Measurements from ENCODE around the gene SLC12A1. TPM values are rescaled to one million over a fixed set of nuclear protein-coding genes. Genes with fewer than 3 reads are reported as not detected.
"Not testable (repeated sequence)": the region's sequence is repeated elsewhere in the genome, so short reads cannot be mapped to it uniquely, and the experiment has no call there.

Gene SLC12A1
- total RNA-seq, 2 experiments from 2014 or later, result not detected

DNA sequence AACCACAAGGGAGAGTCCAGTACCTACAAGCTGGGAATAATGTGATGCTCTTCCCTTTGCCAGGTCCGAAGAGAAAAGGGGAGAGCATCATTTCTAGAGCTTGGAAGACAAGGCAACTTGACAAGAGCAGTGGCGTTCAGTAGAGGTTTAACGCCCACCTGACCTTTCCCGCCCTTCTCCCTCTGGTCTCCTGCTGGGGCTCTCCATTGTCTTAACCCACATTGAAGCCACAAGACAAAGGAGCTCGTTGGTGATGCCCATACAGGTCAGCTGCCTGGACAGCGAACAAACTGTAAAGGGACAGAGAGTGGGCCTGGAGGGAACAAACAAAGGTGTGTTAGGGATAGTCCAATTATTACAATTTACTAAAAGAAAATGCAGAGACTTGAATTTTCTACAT lies 112.0 kb downstream of the SLC12A1 start:
- CTCF ChIA-PET, result no interaction called here
- Mint-ChIP-seq H3K4me3 (no peak overlapping the region), H3K36me3 (no peaks in the 10 kb centered on the region), H3K9me3 (no peaks in the 10 kb centered on the region), H3K4me1 (ENCODE audit: low read depth) (no peaks in the 10 kb centered on the region), H3K27ac (no peak overlapping the region), H3K27me3 (no peaks in the 10 kb centered on the region)
- POLR2A ChIA-PET, result no interaction called here
- no peak for DNase-seq
- intact Hi-C loops (cut with micrococcal nuclease), result no loop called here

DNA sequence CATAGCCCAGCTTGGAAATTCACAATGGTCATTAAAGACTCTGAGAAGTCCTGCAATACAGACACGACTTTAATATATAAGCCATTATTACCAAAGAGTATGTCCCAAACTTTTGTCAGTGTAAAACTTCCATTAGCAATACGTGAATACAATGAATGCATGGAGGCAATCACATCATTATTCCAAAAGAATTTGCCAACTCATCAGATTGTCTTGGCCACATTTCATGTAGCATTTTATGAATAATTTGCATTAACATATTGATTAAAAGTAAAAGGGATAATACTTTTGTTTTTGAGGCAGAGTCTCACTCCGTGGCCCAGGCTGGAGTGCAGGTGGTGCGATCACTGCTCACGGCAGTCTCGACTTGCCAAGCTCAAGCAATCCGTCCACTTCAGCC lies 117.2 kb downstream of the SLC12A1 start:
- ChIA-PET POLR2A (no interaction called here), CTCF (no interaction called here)
- Mint-ChIP-seq H3K27me3 (no peaks in the 10 kb centered on the region), H3K9me3 (no peaks in the 10 kb centered on the region), H3K27ac (no peak overlapping the region), H3K4me3 (no peak overlapping the region), H3K36me3 (no peaks in the 10 kb centered on the region), H3K4me1 (ENCODE audit: low read depth) (no peaks in the 10 kb centered on the region)
- intact Hi-C loops (cut with micrococcal nuclease), result no loop called here
- DNase-seq, result no peak

DNA sequence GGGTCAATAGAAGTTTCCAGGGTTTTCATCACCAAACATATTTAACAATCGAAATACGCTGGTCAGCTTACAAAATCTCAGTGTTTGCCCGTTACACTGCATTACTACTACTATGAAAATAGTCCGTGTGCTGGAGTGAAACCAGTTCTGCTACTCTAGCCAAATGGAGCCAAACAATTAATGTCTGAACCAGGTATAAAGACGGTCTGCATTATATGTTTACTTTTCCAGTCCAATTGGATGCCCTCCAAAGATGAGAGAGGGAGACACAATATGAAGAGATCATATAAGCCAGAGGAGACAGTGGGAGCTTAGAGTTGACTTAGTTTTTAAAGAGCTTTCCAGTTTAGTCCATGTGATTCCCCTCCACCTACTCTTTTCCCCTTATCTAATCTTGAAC lies 118.8 kb downstream of the SLC12A1 start:
- no peak for DNase-seq
- intact Hi-C loops (cut with micrococcal nuclease), result no loop called here
- Mint-ChIP-seq H3K27ac (no peak overlapping the region), H3K27me3 (no peaks in the 10 kb centered on the region), H3K4me3 (no peak overlapping the region), H3K9me3 (no peaks in the 10 kb centered on the region), H3K36me3 (no peaks in the 10 kb centered on the region), H3K4me1 (ENCODE audit: low read depth) (peaks cover 6% of the 10 kb centered on the region)
- POLR2A ChIA-PET, result no interaction called here
- CTCF ChIA-PET, result no interaction called here

DNA sequence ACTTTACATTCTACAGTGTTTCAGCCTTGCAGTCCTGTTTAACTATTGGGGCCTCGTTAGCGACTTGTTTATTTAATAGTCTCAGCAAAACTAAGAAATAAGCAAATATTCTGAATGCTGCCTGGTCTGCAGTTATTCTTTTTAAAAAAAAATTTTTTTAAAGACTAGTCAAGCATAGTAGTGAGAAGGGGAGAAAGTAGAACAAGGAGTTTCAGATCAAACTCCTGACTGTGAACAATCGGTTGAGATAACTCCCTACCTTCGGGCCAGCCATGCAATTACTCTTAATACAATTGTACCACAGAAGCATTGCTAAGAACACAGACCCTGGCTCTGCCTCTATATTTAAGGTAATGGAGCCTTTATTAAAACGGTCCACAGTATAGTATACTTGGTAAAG lies 119.3 kb downstream of the SLC12A1 start:
- Mint-ChIP-seq H3K9me3 (no peaks in the 10 kb centered on the region), H3K4me1 (ENCODE audit: low read depth) (peaks cover 11% of the 10 kb centered on the region), H3K27ac (no peak overlapping the region), H3K4me3 (no peak overlapping the region), H3K27me3 (no peaks in the 10 kb centered on the region), H3K36me3 (peaks cover 2% of the 10 kb centered on the region)
- ChIA-PET CTCF (no interaction called here), POLR2A (no interaction called here)
- no peak for DNase-seq
- intact Hi-C loops (cut with micrococcal nuclease), result no loop called here

DNA sequence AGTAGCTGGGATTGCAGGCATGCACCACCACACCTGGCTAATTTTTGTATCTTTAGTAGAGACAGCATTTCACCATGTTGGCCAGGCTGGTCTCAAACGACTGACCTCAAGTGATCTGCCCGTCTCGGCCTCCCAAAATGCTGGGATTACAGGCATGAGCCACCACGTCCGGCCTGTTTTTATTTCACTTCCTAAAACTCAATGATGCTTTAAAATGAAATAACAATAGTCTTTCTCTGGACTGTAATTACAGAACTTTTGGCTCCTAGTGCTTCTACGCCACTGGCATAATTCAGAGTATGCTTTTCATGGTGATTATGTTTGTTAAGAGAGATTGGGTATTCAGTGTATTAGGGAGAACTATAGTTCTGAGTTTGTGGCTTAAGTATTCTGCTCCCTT lies 120.1 kb downstream of the SLC12A1 start:
- H3K4me1 Mint-ChIP-seq (ENCODE audit: low read depth), result peaks cover 11% of the 10 kb centered on the region
- DNase-seq; H3K9me3 Mint-ChIP-seq; CTCF ChIA-PET; intact Hi-C loops (cut with micrococcal nuclease); H3K4me3 Mint-ChIP-seq; H3K27me3 Mint-ChIP-seq; H3K36me3 Mint-ChIP-seq; H3K27ac Mint-ChIP-seq; POLR2A ChIA-PET: not testable (repeated sequence)

DNA sequence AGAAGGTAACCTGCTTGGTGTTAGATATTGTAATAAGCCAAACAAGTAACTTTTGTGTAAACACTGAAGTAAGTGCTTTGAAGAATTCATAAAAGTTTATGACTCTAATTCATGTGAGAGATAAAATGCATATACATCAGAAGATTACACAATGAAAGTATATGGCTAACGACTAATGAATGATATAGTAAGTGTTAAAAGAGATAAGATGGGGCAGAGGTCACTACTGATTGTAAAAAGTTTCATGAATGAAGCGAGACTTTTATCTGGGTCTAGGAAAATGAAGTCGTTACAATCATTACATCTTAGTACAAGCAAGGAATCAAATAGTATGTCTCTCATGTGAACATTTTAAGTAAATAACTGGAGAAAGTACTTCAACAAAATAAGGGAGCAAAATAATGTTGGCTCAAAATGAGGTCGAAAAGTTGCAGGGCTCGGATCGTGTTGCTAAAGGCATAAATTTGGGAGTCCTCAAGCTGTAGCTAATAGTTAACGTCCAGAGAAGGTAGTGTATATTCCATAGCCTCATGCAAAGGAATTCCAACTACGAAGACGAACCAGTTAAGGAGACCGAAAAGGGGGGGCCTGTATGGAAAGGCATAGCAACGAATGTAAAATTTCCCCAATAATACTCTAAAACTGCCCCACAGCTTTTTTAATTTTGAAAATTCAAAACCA lies 124.1 kb downstream of the SLC12A1 start:
- DNase-seq, result no peak
- Mint-ChIP-seq H3K36me3 (peaks cover 33% of the 10 kb centered on the region), H3K27ac (peak overlapping the region; percentile 99), H3K4me3 (peak overlapping the region; percentile 99), H3K9me3 (no peaks in the 10 kb centered on the region), H3K4me1 (ENCODE audit: low read depth) (peaks cover 30% of the 10 kb centered on the region), H3K27me3 (no peaks in the 10 kb centered on the region)
- ChIA-PET CTCF (interaction anchor here (1.0 to 1.2 kb wide), 2 partner anchors 22 to 31 kb away, joined by 3 read pairs; no protein-coding TSS in a partner anchor), POLR2A (no interaction called here)
- intact Hi-C loops (cut with micrococcal nuclease), result loop anchor here (2.0 to 5.0 kb wide), 4 partner anchors 37 to 547 kb away; partner anchors contain the start of genes CEP152 and EID1

DNA sequence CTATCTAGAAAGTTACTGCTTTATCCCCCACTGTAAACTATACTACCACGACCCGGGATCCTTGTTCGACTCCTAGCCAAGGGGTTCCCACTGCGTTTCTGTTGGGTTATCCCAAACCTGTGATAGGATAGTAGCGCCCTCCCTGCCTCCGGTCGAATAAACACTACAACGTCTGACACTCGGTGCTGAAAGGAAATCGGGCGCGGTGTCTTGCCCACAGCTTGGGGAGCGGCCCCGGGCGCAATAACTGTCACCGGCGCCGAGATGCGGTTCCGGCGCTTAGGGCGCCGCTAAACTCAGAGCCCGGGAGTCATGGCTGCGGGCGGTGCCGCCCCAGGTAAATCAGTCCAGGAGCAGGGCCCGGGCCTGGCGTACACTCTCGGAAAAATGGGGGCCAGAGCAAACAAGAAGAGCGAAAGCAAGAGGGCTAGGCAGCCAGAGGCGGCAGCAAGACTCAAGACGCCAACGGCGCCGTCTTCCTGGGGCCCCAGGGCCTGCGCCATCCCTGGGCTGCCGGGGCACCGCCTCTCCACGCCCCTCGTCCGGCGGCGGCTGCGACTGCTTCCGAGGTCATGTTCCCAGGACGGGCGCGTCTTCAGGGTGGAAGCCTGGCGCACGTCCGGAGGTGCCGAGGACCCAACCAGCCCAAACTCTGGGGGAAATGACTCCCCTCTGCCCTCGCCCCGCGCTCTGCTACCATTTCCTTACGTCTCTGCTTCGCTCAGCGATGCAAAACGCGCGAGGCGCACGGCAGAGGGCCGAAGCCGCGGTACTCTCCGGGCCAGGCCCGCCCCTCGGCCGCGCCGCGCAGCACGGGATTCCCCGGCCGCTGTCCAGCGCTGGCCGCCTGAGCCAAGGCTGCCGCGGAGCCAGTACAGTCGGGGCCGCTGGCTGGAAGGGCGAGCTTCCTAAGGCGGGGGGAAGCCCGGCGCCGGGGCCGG lies 125.0 kb downstream of the SLC12A1 start, which contains the start of gene DUT:
DUT (plus strand) TSS at position 575 of the 941 bp plus-strand sequence; CDS start at position 662, 87 bp downstream.
- ChIA-PET POLR2A (interaction anchor here (0.7 to 1.4 kb wide), 3 partner anchors 430 to 839 kb away, joined by 3 read pairs; partner anchors contain the start of genes CEP152 and GALK2), CTCF (interaction anchor here (1.2 to 2.1 kb wide), 2 partner anchors 10 to 21 kb away, joined by 3 to 6 read pairs; no protein-coding TSS in a partner anchor)
- H3K9me3 Mint-ChIP-seq, result no peaks in the 10 kb centered on the region
- H3K36me3 Mint-ChIP-seq, result peaks cover 40% of the 10 kb centered on the region
- H3K4me3 Mint-ChIP-seq, result peak within 1 kb of the TSS; percentile 99
- peak within 1 kb of the TSS; percentile 99 for H3K27ac Mint-ChIP-seq
- intact Hi-C loops (cut with micrococcal nuclease), result loop anchor here (1.0 to 5.0 kb wide), 5 partner anchors 38 to 824 kb away; partner anchors contain the start of genes CEP152, COPS2 and EID1
- no peaks in the 10 kb centered on the region for H3K27me3 Mint-ChIP-seq
- peaks cover 37% of the 10 kb centered on the region for H3K4me1 Mint-ChIP-seq (ENCODE audit: low read depth)
- peak; percentile 87 for DNase-seq

DNA sequence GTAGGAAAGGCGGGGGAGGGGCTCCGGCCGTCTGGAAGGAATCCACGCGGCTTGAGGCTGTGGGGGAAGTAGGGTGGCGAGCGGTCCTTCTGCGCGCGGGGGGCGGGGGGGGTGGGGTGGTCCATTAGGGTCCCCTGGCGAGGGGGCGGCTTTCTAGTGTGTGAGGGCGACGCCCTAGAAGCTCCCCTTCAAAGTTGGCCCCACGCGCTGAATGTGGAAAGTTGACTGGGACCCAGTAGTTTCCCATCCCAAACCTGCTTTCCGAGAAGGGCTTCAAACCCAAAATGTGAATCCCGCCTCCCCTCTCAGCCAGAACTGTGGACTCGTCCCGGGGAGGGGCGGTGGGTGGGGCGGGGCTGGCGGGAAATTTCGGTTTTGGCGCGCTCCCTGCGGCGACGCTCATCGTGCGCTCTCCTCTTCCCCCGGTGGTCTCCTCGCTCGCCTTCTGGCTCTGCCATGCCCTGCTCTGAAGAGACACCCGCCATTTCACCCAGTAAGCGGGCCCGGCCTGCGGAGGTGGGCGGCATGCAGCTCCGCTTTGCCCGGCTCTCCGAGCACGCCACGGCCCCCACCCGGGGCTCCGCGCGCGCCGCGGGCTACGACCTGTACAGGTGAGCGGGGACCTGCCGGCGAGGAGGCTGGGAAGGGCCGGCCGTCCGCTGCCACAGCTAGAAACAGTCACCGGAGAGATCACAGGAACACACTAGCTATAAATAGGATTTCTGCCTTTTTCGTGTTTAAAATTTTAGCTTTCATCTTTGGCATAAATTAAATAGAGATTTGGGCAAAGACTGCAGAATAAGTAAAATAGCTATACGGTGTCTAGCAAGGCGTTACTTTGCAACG lies 125.9 kb downstream of the SLC12A1 start:
- Mint-ChIP-seq H3K27ac (peak overlapping the region; percentile 99), H3K9me3 (no peaks in the 10 kb centered on the region), H3K4me3 (peak overlapping the region; percentile 99), H3K4me1 (ENCODE audit: low read depth) (peaks cover 44% of the 10 kb centered on the region), H3K36me3 (peaks cover 47% of the 10 kb centered on the region), H3K27me3 (no peaks in the 10 kb centered on the region)
- CTCF ChIA-PET, result interaction anchor here (0.6 to 5.7 kb wide), 3 partner anchors 9 to 800 kb away, joined by 3 to 35 read pairs (median 6); no protein-coding TSS in a partner anchor
- intact Hi-C loops (cut with micrococcal nuclease), result loop anchor here (1.0 to 5.0 kb wide), 5 partner anchors 39 to 823 kb away; partner anchors contain the start of genes CEP152, COPS2 and EID1
- peak; percentile 82 for DNase-seq
- POLR2A ChIA-PET, result interaction anchor here (0.7 to 1.5 kb wide), 5 partner anchors 9 to 838 kb away, joined by 3 to 8 read pairs (median 3); partner anchors contain the start of genes CEP152 and GALK2

DNA sequence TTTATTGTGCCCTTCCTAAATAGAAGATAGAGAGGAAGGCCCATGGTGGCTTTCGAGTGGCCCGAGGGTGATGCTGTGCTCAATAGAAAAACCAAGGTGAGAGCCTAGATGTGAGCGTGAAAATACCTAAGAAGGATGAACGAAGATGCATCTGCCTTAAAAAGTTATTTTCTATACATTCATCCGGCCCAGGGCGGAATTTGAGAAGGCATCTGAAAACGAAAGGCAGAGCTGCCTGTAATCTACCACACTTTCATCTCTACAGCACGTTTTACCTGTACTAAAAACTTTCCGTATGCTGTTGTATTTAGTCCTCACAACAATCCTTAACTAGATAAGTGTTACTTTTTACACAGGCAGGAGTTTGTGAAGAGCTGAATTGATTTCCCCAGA lies 126.5 kb downstream of the SLC12A1 start:
- peak overlapping the region; percentile 99 for H3K4me3 Mint-ChIP-seq
- H3K9me3 Mint-ChIP-seq, result no peaks in the 10 kb centered on the region
- peak; percentile 37 for DNase-seq
- H3K27me3 Mint-ChIP-seq, result no peaks in the 10 kb centered on the region
- intact Hi-C loops (cut with micrococcal nuclease), result loop anchor here (5.0 kb wide), 1 partner anchor 545 kb away; the partner anchor contains the start of gene EID1
- CTCF ChIA-PET, result interaction anchor here (0.6 to 5.7 kb wide), 3 partner anchors 9 to 800 kb away, joined by 3 to 35 read pairs (median 6); no protein-coding TSS in a partner anchor
- peaks cover 48% of the 10 kb centered on the region for H3K36me3 Mint-ChIP-seq
- POLR2A ChIA-PET, result interaction anchor here (1.0 to 1.5 kb wide), 3 partner anchors 8 to 837 kb away, joined by 3 to 8 read pairs (median 3); partner anchors contain the start of gene GALK2
- H3K27ac Mint-ChIP-seq, result peak overlapping the region; percentile 99
- peaks cover 46% of the 10 kb centered on the region for H3K4me1 Mint-ChIP-seq (ENCODE audit: low read depth)

DNA sequence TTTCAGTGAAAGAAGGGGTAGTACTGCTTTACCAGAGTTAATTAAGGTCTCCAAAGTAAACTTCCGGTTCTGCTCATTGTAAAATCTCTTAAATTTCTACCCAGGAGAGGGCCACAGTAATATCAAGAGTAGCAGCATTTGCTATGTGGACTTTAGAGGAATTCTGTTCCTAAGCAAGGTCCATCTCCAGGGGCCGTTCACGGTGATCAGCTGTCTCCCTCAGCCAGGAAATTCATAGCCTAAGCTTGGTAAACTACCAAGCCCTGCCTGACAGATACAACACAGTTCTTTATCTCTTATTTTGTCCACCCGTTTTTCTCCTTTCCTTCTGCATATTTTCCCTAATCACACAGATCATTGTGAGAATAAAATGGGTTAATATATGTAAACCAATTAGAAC lies 127.4 kb downstream of the SLC12A1 start:
- H3K27me3 Mint-ChIP-seq, result no peaks in the 10 kb centered on the region
- peak overlapping the region; percentile 99 for H3K4me3 Mint-ChIP-seq
- CTCF ChIA-PET, result interaction anchor here (5.7 kb wide), 1 partner anchor 18 kb away, joined by 35 read pairs; no protein-coding TSS in a partner anchor
- intact Hi-C loops (cut with micrococcal nuclease), result loop anchor here (5.0 kb wide), 1 partner anchor 544 kb away; the partner anchor contains the start of gene EID1
- H3K27ac Mint-ChIP-seq, result peak overlapping the region; percentile 99
- no peaks in the 10 kb centered on the region for H3K9me3 Mint-ChIP-seq
- POLR2A ChIA-PET, result no interaction called here
- peaks cover 50% of the 10 kb centered on the region for H3K4me1 Mint-ChIP-seq (ENCODE audit: low read depth)
- peaks cover 56% of the 10 kb centered on the region for H3K36me3 Mint-ChIP-seq
- DNase-seq, result no peak

DNA sequence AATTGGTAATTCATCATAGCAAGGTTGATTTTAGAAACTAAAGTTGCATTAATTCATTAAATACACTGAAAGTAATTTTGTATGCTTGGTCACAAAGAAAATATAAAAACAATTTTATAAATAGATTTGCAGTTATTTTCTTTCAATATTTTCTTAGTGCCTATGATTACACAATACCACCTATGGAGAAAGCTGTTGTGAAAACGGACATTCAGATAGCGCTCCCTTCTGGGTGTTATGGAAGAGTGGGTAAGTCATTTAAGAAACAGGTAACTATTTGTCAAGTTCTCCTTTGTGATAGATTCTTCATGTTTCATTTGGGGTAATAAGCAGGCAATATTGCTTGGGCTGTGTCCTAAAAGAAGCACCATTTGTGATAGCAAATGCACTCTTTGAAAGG lies 128.2 kb downstream of the SLC12A1 start:
- no peaks in the 10 kb centered on the region for H3K9me3 Mint-ChIP-seq
- H3K27ac Mint-ChIP-seq, result no peak overlapping the region
- H3K4me1 Mint-ChIP-seq (ENCODE audit: low read depth), result peaks cover 48% of the 10 kb centered on the region
- intact Hi-C loops (cut with micrococcal nuclease), result loop anchor here (5.0 kb wide), 1 partner anchor 543 kb away; the partner anchor contains the start of gene EID1
- ChIA-PET POLR2A (no interaction called here), CTCF (interaction anchor here (5.7 kb wide), 1 partner anchor 18 kb away, joined by 35 read pairs; no protein-coding TSS in a partner anchor)
- no peaks in the 10 kb centered on the region for H3K27me3 Mint-ChIP-seq
- no peak for DNase-seq
- H3K4me3 Mint-ChIP-seq, result no peak overlapping the region
- peaks cover 56% of the 10 kb centered on the region for H3K36me3 Mint-ChIP-seq

Measured in activated CD4-positive, alpha-beta memory T cell treated with anti-CD3 and anti-CD28 coated beads for 36 hours (primary cell).